T47D (cell line): ENCODE data around the gene LARGE1.
"Not testable (repeated sequence)": the region's sequence is repeated elsewhere in the genome, so short reads cannot be mapped to it uniquely, and the experiment has no call there.

Experiments used
- DNase-seq, 2 experiments: peaks; one replicate each; pipeline versions ENCODE4 v3.0.0 to v3.0.0-alpha.2; 2011 to 2012; ENCODE audit warnings: low read depth in 1 of 2, low spot score in 1 of 2
- JUND ChIP-seq: IDR thresholded peaks from 2 replicates; pipeline ENCODE4 v1.6.1; 2012; ENCODE audit warnings: low read depth
- in situ Hi-C: cut with HindIII; loops from 2 replicates; pipeline ENCODE4 v1.10.0; 2016; ENCODE audit warnings: low sequenced_read_pairs, low pct_unique_long_range_greater_than_20kb

LARGE1 gene

GRCh38 chr22:33477120-33478111, 442.9 kb downstream of the LARGE1 start:
- no peak for DNase-seq
- TF ChIP-seq JUND, result no peak
- in situ Hi-C loops, result no loop called here

DNA sequence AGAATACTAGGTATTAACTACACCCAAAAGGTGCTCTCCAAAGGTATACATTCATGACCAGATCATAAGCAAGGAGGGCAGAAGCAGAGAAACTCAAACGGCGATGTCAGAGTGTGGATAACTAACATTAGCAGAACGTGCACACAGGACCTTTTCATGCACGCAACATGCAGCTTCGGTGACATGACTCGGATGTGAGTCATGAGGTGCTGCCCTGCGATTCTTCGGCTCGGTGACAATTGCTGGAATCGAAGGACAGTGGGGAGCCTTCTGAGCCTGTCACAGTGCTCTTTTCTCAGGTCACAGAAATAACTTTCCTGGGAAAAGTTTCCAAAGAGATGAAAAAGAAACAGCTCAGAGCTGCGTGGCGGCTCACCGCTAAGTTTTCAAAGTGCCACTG, 443.6 kb downstream of the LARGE1 start:
- in situ Hi-C loops, result no loop called here
- no peak for TF ChIP-seq JUND
- no peak for DNase-seq

DNA sequence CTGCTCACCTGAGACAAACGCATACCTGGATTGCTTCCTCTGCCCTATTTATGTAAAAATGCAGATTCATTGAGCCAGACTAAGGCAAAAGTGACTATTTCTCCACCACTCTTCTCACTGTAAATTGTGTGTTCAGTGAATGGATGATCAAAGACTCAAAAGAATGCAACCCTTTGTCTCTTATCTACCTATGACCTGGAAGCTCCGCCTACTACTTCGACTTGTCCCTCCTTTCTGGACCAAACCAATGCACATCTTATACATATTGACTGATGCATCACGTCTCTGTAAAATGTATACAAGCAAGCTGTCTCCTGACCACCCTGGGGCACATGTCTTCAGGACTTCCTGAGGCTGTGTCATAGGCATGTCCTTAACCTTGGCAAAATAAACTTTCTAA, 444.1 kb downstream of the LARGE1 start:
- TF ChIP-seq JUND, result no peak
- DNase-seq, result no peak
- in situ Hi-C loops, result no loop called here

- no peak for TF ChIP-seq JUND
- DNase-seq, result no peak
- in situ Hi-C loops, result no loop called here
These were observed 445.7 kb downstream of the LARGE1 start for GRCh38 chr22:33474587-33474986.

DNA sequence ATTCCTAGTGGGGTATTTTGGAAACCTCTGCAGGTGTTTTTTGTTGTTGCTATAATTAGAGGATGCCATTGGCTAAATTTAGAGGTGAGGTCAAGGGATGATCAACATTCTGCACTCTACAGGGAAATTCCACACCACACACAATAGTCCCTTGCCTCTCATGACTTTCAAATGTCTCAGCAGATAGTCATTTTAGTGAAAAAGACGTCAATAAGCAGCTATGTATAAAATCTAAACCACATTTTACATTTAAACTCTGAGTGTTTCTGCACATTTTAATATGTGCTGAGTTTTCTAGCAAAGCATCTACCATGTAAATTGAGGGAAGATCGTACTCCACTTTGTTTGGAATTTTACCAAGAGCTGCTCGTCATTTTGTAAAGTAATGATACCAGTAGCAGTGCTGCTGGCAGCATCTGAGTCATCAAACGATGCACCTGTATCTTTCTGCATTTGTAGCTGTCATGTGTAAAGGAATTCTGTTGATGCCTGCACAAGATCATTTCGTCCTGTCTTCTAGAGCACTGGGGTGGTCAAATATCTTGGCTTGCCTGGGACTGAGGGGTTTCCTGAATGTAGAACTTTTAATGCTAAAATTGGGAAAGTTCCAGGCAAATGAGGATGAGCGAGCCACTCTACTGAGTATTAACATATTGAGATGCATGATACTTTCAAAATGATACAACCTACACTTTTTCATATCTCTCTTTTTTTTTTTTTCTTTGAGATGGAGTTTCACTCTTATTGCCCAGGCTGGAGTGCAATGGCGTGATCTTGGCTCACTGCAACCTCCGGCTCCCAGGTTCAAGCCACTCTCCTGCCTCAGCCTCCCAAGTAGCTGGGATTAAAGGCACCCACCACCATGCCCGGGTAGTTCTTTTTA, 447.6 kb downstream of the LARGE1 start:
- no peak for DNase-seq
- no peak for TF ChIP-seq JUND
- in situ Hi-C loops, result no loop called here

- in situ Hi-C loops, result no loop called here
- DNase-seq, result no peak
- TF ChIP-seq JUND, result no peak
These were observed 449.8 kb downstream of the LARGE1 start for GRCh38 chr22:33470456-33470855.

- TF ChIP-seq JUND, result no peak
- in situ Hi-C loops, result no loop called here
- DNase-seq, result no peak
These were observed 452.6 kb downstream of the LARGE1 start for GRCh38 chr22:33467620-33468095.

- in situ Hi-C loops, result no loop called here
- TF ChIP-seq JUND, result no peak
- no peak for DNase-seq
These were observed 453.2 kb downstream of the LARGE1 start for GRCh38 chr22:33467080-33467479.

GRCh38 chr22:33465554-33465953, 454.7 kb downstream of the LARGE1 start:
- DNase-seq, result peak; percentile 6 to 33
- in situ Hi-C loops, result no loop called here
- no peak for TF ChIP-seq JUND

GRCh38 chr22:33464698-33465097, 455.6 kb downstream of the LARGE1 start:
- DNase-seq, result no peak
- in situ Hi-C loops, result no loop called here
- TF ChIP-seq JUND, result no peak

GRCh38 chr22:33461698-33462434, 458.4 kb downstream of the LARGE1 start:
- in situ Hi-C loops, result no loop called here
- no peak for DNase-seq
- no peak for TF ChIP-seq JUND

DNA sequence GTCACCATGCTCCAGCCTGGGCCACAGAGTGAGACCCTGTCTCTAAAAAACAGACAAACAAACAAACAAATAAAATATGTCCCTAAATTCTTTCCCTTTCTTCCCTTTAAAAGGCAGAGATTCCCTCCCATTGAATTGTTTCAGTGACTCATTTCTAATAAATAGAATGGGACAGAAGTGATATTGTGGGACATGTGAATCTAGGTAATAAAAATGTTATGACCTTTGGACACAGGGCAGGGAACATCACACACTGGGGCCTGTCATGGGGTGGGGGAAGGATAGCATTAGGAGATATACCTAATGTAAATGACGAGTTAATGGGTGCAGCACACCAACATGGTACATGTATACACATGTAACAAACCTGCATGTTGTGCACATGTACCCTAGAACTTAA, 459.0 kb downstream of the LARGE1 start:
- in situ Hi-C loops, DNase-seq: not testable (repeated sequence)
